ENCODE data around the gene PAK1IP1.

The PAK1IP1 gene

DNA sequence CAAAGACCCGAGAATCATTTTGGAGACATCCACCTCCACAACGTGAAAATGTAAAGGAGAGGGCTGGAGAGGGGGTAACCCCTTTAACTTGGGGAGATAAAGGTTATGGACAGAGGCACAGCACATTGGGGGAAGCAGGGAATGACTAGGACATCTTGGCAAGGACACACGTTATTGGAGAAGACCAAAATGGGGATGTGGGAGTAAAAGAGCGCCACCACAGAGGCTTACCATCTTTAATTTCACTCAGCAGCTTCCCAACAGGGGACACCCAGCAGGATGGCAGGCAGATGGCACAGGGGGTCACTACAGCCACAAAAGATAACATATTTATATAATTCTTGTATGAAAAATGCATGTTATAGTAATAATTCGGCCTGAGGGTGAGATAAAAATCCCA, 10.2 kb upstream of the PAK1IP1 start:
- no peak overlapping the region for H2AFZ ChIP-seq (ENCODE audit: low read length)
- no peaks in the 10 kb centered on the region for H4K20me1 ChIP-seq (ENCODE audit: insufficient read depth, low read length, poor library complexity, severe bottlenecking)
- no peak overlapping the region for H3K9ac ChIP-seq (ENCODE audit: low read depth, low read length, poor library complexity, severe bottlenecking)
- peaks cover 2% of the 10 kb centered on the region; the same call in 1 of the 2 replicates for H3K9me3 ChIP-seq (ENCODE audit: insufficient read depth, low read depth, low read length)
- no peaks in the 10 kb centered on the region for H3K36me3 ChIP-seq (ENCODE audit: insufficient read depth, low read length)
- H3K9me2 ChIP-seq (replicated peaks; ENCODE audit: low read depth, low read length) = no peaks in the 10 kb centered on the region
- H3F3A ChIP-seq (ENCODE audit: low read depth) = no peaks in the 10 kb centered on the region
- no peak overlapping the region for H3K4me2 ChIP-seq (ENCODE audit: low read depth, low read length, poor library complexity, severe bottlenecking)
- peaks cover 5% of the 10 kb centered on the region for H3K4me1 ChIP-seq (ENCODE audit: insufficient read depth, low read length, poor library complexity, severe bottlenecking)
- H3K79me2 ChIP-seq (ENCODE audit: insufficient read depth, low read length) = no peaks in the 10 kb centered on the region
- no peaks in the 10 kb centered on the region for H3K27me3 ChIP-seq (ENCODE audit: insufficient read depth, low read length, poor library complexity, severe bottlenecking)
- TF ChIP-seq, protein P1, sequence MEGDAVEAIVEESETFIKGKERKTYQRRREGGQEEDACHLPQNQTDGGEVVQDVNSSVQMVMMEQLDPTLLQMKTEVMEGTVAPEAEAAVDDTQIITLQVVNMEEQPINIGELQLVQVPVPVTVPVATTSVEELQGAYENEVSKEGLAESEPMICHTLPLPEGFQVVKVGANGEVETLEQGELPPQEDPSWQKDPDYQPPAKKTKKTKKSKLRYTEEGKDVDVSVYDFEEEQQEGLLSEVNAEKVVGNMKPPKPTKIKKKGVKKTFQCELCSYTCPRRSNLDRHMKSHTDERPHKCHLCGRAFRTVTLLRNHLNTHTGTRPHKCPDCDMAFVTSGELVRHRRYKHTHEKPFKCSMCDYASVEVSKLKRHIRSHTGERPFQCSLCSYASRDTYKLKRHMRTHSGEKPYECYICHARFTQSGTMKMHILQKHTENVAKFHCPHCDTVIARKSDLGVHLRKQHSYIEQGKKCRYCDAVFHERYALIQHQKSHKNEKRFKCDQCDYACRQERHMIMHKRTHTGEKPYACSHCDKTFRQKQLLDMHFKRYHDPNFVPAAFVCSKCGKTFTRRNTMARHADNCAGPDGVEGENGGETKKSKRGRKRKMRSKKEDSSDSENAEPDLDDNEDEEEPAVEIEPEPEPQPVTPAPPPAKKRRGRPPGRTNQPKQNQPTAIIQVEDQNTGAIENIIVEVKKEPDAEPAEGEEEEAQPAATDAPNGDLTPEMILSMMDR (conservative IDR thresholded peaks at IDR 0.05; ENCODE audit: low read length) = no peak
- H3K4me3 ChIP-seq (ENCODE audit: low read length, poor library complexity, severe bottlenecking) = no peak overlapping the region

DNA sequence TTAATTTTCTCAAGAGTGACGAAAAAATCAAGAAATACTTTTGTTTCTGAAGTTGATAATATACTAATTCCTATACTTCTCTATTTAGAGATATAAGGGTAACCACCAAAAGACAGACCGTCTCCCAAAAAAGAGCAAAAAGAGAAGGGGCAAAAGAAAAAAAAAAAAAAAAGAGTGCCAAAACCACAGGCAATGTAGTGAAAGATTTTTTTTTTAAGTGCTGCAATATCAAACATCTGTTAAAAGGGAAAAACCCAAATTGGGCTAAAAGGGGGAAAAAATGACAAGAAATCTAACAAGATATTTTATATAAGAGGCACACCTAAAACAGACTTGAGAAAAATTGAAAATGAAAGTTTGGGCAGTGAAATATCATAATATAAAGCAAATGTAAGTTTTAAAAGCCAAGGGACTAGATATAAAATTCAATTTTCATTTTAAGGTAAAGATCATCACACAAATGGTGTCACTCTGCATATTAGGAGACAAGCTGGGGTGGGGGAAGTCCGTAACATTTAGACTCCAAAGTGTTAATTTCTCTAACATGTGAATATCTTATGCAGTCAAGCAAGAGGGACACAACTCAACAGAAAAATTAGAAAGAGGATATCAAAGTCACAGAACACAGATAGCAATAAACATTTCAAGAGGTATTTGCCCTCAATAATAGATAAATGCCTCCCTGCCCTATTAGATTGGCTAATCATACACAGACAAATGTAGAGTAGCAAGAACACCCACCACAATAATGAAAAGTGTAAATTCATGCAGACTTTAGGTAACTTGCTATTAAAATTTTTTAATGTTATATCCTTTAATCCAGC, 9.5 kb upstream of the PAK1IP1 start:
- no peak overlapping the region for H3K9ac ChIP-seq (ENCODE audit: low read depth, low read length, poor library complexity, severe bottlenecking)
- no peak overlapping the region for H3K4me2 ChIP-seq (ENCODE audit: low read depth, low read length, poor library complexity, severe bottlenecking)
- peaks cover 2% of the 10 kb centered on the region; the same call in 1 of the 2 replicates for H3K9me3 ChIP-seq (ENCODE audit: insufficient read depth, low read depth, low read length)
- no peaks in the 10 kb centered on the region for H3K27me3 ChIP-seq (ENCODE audit: insufficient read depth, low read length, poor library complexity, severe bottlenecking)
- H3K36me3 ChIP-seq (ENCODE audit: insufficient read depth, low read length) = no peaks in the 10 kb centered on the region
- no peaks in the 10 kb centered on the region for H3K9me2 ChIP-seq (replicated peaks; ENCODE audit: low read depth, low read length)
- H2AFZ ChIP-seq (ENCODE audit: low read length) = no peak overlapping the region
- H4K20me1 ChIP-seq (ENCODE audit: insufficient read depth, low read length, poor library complexity, severe bottlenecking) = no peaks in the 10 kb centered on the region
- H3K4me1 ChIP-seq (ENCODE audit: insufficient read depth, low read length, poor library complexity, severe bottlenecking) = peaks cover 5% of the 10 kb centered on the region
- H3F3A ChIP-seq (ENCODE audit: low read depth) = no peaks in the 10 kb centered on the region
- no peak overlapping the region for H3K4me3 ChIP-seq (ENCODE audit: low read length, poor library complexity, severe bottlenecking)
- TF ChIP-seq EZH2phosphoT487 (IDR thresholded peaks at IDR 0.05; ENCODE audit: borderline replicate concordance) = no peak
- TF ChIP-seq, protein P1 (conservative IDR thresholded peaks at IDR 0.05; ENCODE audit: low read length) = no peak
- H3K79me2 ChIP-seq (ENCODE audit: insufficient read depth, low read length) = no peaks in the 10 kb centered on the region

DNA sequence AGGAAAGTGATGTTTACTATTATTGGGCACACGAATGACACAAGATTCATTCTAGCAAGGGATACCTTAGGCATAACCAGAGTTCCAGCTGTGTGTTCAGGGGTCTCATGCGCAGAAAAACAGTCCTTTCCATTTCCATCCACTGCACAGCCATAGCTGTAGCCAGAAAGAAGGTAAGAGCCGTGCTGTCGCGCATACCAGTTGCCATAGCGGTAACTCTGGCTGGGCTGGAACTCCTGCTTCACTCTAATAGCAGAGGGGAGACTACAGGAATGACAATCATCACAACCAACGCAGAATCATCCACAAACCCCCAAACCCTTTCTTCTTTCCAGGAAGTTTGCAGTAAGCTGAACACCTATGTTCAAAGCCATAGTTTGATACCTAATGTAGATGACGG, 7.9 kb upstream of the PAK1IP1 start:
- Histone ChIP-seq H4K20me1 (ENCODE audit: insufficient read depth, low read length, poor library complexity, severe bottlenecking) (no peaks in the 10 kb centered on the region), H3K27me3 (ENCODE audit: insufficient read depth, low read length, poor library complexity, severe bottlenecking) (no peaks in the 10 kb centered on the region), H3K9ac (ENCODE audit: low read depth, low read length, poor library complexity, severe bottlenecking) (no peak overlapping the region), H3K79me2 (ENCODE audit: insufficient read depth, low read length) (no peaks in the 10 kb centered on the region), H3F3A (ENCODE audit: low read depth) (no peaks in the 10 kb centered on the region), H3K9me3 (ENCODE audit: insufficient read depth, low read depth, low read length) (no peaks in the 10 kb centered on the region), H3K36me3 (ENCODE audit: insufficient read depth, low read length) (no peaks in the 10 kb centered on the region), H3K9me2 (replicated peaks; ENCODE audit: low read depth, low read length) (no peaks in the 10 kb centered on the region), H3K4me3 (ENCODE audit: low read length, poor library complexity, severe bottlenecking) (no peak overlapping the region), H3K4me1 (ENCODE audit: insufficient read depth, low read length, poor library complexity, severe bottlenecking) (peaks cover 5% of the 10 kb centered on the region), H3K4me2 (ENCODE audit: low read depth, low read length, poor library complexity, severe bottlenecking) (no peak overlapping the region), H2AFZ (ENCODE audit: low read length) (no peak overlapping the region; the same call in 1 of the 2 replicates)
- no peak for TF ChIP-seq EZH2phosphoT487 (IDR thresholded peaks at IDR 0.05; ENCODE audit: borderline replicate concordance)
- TF ChIP-seq, protein P1 (conservative IDR thresholded peaks at IDR 0.05; ENCODE audit: low read length) = no peak

All from Loucy (cell line).